NCI-H2227 (cell line): ENCODE results near the gene ZFAND3.
A peak's percentile ranks its signal among the peaks of the same experiment; 100 is the strongest.

Experiments
- DNase-seq: peaks from one replicate; lab custom pipeline; 2025; ENCODE audit not compliant: unreplicated experiment; lab: John Stamatoyannopoulos, UW

The ZFAND3 gene

DNA sequence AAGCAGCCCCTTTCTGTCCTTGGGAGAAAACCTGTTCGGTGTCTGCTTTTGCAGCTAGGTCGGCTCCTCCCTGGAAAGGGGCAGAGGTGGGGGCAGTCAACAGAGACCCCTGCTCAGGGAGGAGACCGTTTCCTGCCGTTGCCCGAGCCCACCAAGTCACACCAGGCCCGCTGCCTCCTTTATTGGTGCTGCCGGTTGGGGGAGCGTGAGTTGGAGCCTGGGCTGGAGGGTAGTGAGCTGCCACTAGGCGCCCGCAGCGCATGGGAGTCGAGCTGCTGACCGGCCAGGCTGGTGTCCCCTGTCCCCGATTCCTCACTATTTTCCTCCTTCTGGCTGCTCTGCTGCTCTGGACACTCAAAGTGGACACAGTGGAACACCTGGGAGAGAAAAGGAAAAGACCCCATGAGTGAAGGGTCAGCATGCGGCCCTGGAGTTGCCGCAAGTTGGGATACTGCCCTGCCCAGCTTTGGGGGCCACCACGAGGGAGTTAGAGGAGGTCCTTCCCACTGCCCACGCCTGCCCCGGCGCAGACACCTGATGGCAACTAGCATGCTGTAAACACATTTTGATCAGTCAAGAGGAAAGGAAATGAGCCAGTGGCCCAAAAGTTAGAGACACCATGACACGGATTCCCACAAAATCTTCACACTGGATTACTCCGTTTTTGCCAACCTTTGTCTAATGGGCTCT is 355.4 kb downstream of the ZFAND3 start:
- DNase-seq = no peak

GRCh38 chr6:38175786-38176185 is 356.3 kb downstream of the ZFAND3 start:
- DNase-seq = no peak

GRCh38 chr6:38176797-38177751 is 357.5 kb downstream of the ZFAND3 start:
- DNase-seq = peak; percentile 66

- DNase-seq = no peak
Measured at GRCh38 chr6:38177882-38178583, 358.5 kb downstream of the ZFAND3 start.

DNA sequence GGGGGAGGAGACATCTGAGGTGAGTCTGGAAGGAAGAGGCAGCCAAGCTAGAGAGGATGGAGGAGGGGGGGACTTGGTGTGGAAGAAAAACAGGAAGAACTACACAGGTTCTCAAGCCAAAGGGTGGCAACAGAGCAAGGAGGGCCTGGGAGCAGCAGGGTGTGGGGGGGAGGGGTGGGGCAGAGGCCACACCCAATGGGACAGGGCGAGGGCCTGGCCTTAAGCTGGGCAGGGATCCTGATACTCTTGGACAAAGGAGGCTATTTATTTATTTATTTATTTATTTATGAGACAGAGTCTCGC is 359.0 kb downstream of the ZFAND3 start:
- DNase-seq = no peak

GRCh38 chr6:38179300-38179699 is 359.8 kb downstream of the ZFAND3 start:
- DNase-seq = no peak

GRCh38 chr6:38179794-38180430 is 360.4 kb downstream of the ZFAND3 start:
- DNase-seq = no peak

GRCh38 chr6:38180586-38180985 is 361.1 kb downstream of the ZFAND3 start:
- peak; percentile 31 for DNase-seq

DNA sequence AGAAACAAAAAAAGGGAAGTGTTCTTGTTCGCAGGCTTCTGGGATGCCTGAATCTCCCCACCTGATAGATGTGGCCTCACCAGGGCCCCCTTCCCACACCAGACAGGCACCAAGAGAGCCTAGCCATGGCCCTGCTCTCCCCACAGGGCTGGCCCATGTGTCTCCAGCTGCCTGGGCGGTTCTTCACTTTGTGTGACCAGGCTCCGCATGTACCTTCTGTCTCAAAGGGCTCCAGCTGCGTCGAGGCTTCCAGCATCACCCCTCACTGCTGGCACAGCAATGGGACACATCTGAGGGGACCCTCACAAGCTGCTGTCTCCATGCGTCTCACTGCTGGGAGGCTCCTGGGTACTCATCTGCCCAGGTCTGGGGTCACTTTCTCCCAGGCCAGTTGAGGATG is 362.9 kb downstream of the ZFAND3 start:
- DNase-seq = no peak

DNA sequence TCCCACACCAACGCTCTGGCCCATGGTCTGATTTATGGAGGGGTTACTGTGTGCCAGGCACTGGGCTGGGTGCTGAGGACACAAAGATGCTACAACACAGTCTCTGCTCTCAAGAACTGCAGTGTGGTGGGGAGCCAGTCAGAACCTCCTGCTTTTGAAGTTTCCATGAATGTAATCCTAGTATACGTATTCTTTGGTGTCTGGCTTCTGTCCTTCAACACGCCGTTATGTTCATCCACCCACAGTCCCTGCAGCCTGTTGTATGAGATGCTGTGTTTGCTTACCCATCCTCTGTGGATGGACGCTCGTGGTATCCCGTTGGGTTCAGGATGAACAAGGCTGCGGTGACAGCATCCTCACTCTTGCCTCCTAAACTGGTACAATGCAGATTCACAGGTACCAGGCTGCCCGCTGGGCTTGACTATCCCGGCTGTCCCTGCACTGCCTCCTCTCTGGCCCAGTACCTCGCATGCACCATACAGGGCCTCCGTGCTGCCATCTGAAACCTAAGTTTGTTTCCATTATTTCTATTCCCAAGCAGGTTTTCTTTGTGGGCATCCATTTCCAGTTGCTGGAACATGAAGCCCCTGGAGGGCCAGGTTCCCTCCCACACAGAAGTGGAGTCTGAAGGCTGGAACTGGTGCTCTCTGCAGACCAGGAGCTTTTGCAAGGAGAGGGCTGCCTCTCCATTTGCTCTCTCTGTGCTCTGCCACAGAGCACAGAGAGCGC is 364.5 kb downstream of the ZFAND3 start:
- no peak for DNase-seq

DNA sequence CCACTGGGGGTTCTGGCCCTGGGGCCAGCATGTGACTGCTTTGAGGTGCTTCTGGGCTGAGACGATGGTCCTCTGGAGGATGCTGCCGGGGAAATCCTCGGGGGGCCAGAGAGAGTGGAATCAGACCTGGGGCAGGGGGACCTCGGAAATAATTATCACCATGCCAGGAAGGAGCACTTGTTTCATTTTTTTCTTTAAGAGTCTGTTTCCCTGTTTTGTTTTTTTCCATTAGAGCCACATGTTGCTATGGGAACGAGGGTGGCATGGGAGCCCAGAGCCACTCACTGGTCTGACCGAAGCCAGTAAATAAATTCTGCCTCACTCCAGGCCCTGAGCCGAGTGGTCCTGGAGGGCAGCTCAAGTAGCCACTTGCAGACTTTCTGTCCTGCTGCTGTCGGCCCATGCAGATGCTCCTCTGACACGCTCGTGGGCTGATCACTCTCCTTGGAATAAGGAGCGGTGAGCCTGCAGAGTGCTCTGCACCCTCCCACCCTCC is 365.1 kb downstream of the ZFAND3 start:
- DNase-seq = peak; percentile 44

GRCh38 chr6:38185244-38185643 is 365.7 kb downstream of the ZFAND3 start:
- DNase-seq = no peak

- no peak for DNase-seq
Measured at GRCh38 chr6:38185752-38186151, 366.2 kb downstream of the ZFAND3 start.

- DNase-seq = peak; percentile 24
Measured at GRCh38 chr6:38187325-38187724, 367.8 kb downstream of the ZFAND3 start.

- peak; percentile 28 for DNase-seq
Measured at GRCh38 chr6:38187811-38188590, 368.5 kb downstream of the ZFAND3 start.

GRCh38 chr6:38188677-38189335 is 369.3 kb downstream of the ZFAND3 start:
- DNase-seq = no peak

DNA sequence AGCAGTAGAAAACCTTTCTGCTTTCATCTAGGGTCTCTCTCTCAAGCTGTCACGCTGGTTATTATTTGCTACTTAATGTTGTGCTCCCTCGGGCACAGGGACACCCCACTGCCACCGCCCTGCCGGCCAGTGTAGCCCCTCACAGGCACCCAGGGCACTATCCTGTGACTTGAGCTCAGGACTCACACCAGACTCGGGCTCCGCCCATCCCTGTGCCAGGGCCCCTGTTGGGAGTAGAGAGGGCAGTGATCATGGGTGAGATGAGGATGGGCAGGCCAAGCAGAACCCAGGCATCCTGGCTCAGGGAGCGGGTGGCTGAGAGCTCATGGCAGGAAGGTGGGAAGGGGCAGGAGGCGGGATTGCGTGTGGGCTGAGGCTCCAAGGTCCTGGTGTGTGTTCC is 371.9 kb downstream of the ZFAND3 start:
- DNase-seq = no peak

DNA sequence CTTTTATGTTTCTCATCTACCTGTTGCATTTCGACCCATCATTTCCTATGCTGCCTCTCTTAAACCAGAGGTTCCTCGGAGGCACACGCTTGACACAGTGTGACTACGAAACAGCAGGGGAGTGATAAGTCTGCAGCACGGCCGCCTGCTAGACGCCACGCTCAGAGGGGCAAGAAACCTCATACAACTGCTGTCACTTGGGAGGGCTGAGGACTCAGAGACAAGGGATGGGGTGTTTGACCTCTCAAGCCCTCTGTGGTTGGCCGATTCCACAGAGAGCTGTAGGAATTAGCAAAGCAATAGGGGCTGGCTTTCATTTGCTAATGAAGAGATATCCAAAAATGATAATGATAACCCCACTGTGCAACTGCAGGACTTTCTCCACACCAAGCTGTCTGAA is 372.5 kb downstream of the ZFAND3 start:
- DNase-seq = no peak

- peak; percentile 16 for DNase-seq
Measured at GRCh38 chr6:38192487-38192886, 373.0 kb downstream of the ZFAND3 start.
